ENCODE data around the gene TMEM53. TPM values are rescaled to one million over a fixed set of nuclear protein-coding genes. Genes with fewer than 3 reads are reported as not detected.

TMEM53 gene
- total RNA-seq, 2 donors from 2014 or later = 10.2 to 10.8 TPM

DNA sequence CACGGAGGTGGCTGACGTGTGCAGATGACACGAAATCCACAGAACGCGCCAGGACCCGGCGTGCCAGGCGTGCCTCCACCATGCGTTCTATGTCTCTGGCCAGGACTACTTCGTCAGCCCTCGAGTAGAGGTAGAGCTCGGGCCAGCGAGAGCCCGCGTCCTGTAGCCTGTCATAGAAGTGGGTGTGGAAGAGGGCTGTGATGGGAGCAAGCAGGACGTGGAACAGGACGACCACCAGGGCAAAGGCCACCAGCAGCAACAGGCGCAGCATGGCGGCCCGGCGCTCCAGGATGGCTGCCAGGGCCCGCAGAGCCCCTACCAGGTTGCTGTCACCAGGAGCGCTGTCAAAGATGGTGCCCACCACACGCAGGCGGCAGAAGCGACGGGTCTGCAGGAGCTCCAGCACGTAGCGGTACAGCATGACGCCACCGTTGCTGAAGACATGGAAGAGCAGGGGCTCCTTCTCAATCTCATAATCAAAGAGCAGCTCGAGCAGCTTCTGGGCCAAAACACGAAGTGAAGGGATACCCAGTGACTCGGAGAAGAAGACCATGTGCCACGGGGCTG lies 19.6 kb downstream of the TMEM53 start:
- no peak overlapping the region for H3K27ac ChIP-seq (ENCODE audit: low read depth, low read length)
- H3K36me3 ChIP-seq (ENCODE audit: control insufficient read depth, insufficient read depth, low read length) = peaks cover 19% of the 10 kb centered on the region
- H3K27me3 Mint-ChIP-seq (ENCODE audit: insufficient read depth) = no peaks in the 10 kb centered on the region
- WGBS, 2 experiments (ENCODE audit: insufficient coverage in 1 of 2, insufficient read length in 1 of 2) = 94 to 97% methylated on average over 23 to 35 of the region's 35 CpGs
- H3K36me3 Mint-ChIP-seq (ENCODE audit: low read depth) = peaks cover 17% of the 10 kb centered on the region
- no peaks in the 10 kb centered on the region for H3K27me3 ChIP-seq (ENCODE audit: control insufficient read depth, insufficient read depth, low read length, poor library complexity, severe bottlenecking)
- no peak for DNase-seq
- H3K4me1 Mint-ChIP-seq = peaks cover 10% of the 10 kb centered on the region
- no peaks in the 10 kb centered on the region for H3K9me3 Mint-ChIP-seq
- H3K9ac ChIP-seq (ENCODE audit: extremely low read depth, low read length, poor library complexity, severe bottlenecking) = no peak overlapping the region
- no peak overlapping the region for H3K4me3 ChIP-seq (ENCODE audit: low read length)
- peaks cover 9% of the 10 kb centered on the region for H3K4me1 ChIP-seq (ENCODE audit: control insufficient read depth, insufficient read depth, low read length)
- H3K4me3 Mint-ChIP-seq = no peak overlapping the region
- TF ChIP-seq, protein P1, sequence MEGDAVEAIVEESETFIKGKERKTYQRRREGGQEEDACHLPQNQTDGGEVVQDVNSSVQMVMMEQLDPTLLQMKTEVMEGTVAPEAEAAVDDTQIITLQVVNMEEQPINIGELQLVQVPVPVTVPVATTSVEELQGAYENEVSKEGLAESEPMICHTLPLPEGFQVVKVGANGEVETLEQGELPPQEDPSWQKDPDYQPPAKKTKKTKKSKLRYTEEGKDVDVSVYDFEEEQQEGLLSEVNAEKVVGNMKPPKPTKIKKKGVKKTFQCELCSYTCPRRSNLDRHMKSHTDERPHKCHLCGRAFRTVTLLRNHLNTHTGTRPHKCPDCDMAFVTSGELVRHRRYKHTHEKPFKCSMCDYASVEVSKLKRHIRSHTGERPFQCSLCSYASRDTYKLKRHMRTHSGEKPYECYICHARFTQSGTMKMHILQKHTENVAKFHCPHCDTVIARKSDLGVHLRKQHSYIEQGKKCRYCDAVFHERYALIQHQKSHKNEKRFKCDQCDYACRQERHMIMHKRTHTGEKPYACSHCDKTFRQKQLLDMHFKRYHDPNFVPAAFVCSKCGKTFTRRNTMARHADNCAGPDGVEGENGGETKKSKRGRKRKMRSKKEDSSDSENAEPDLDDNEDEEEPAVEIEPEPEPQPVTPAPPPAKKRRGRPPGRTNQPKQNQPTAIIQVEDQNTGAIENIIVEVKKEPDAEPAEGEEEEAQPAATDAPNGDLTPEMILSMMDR (conservative IDR thresholded peaks at IDR 0.05) = no peak
- no peaks in the 10 kb centered on the region for H3K9me3 ChIP-seq (ENCODE audit: control insufficient read depth, low read length)
- no peak overlapping the region for H3K27ac Mint-ChIP-seq

DNA sequence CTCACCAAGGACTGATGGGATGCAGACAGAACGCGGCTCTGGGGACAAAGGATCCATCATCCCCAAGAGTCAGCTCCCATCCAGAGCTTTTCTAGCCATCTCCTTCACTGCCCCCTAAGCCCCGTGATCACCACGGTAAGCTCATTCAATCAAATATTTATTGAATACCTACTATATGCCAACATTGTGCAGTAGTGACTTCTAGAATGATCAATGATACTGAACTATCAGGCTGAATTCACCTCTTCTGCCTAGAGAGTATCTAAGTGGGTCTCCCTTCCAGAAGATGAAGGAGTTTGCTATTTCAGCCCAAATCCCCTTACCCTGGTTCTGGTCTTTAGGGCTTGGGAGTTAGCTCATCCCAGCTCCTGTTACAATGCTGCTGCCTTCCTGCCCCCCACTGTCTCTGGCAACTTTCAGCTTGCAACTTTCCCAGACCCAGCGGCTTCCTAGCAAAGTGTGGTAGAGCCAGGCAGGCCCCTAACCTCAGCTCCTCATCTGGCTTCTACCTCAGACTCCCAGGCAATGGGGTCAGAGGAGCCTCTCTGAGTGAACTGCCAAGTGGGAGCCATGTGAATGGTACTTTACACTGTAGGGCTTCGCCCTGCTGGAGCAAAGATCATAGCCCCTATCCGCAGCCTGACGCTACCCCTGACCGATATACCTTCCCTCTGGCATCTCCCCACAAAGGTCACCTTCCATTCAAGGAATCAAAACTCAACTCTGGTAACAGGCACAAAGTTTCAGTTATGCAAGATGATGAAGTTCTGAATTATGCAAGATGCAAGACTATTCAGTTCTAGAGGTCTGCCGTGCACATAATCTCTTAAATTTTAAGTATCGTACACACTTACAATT lies 20.9 kb downstream of the TMEM53 start:
- Histone ChIP-seq H3K9ac (ENCODE audit: extremely low read depth, low read length, poor library complexity, severe bottlenecking) (no peak overlapping the region), H3K4me1 (ENCODE audit: control insufficient read depth, insufficient read depth, low read length) (peaks cover 11% of the 10 kb centered on the region), H3K36me3 (ENCODE audit: control insufficient read depth, insufficient read depth, low read length) (peaks cover 29% of the 10 kb centered on the region), H3K4me3 (ENCODE audit: low read length) (no peak overlapping the region), H3K9me3 (ENCODE audit: control insufficient read depth, low read length) (no peaks in the 10 kb centered on the region), H3K27ac (ENCODE audit: low read depth, low read length) (no peak overlapping the region), H3K27me3 (ENCODE audit: control insufficient read depth, insufficient read depth, low read length, poor library complexity, severe bottlenecking) (no peaks in the 10 kb centered on the region)
- WGBS, 2 experiments (ENCODE audit: insufficient coverage in 1 of 2, insufficient read length in 1 of 2) = 65 to 70% methylated on average over 10 to 11 of the region's 11 CpGs
- DNase-seq = no peak
- Mint-ChIP-seq H3K4me3 (no peak overlapping the region), H3K27ac (no peak overlapping the region), H3K9me3 (no peaks in the 10 kb centered on the region), H3K27me3 (ENCODE audit: insufficient read depth) (no peaks in the 10 kb centered on the region), H3K36me3 (ENCODE audit: low read depth) (peaks cover 28% of the 10 kb centered on the region), H3K4me1 (peaks cover 19% of the 10 kb centered on the region)
- TF ChIP-seq, protein P1 (conservative IDR thresholded peaks at IDR 0.05) = no peak

DNA sequence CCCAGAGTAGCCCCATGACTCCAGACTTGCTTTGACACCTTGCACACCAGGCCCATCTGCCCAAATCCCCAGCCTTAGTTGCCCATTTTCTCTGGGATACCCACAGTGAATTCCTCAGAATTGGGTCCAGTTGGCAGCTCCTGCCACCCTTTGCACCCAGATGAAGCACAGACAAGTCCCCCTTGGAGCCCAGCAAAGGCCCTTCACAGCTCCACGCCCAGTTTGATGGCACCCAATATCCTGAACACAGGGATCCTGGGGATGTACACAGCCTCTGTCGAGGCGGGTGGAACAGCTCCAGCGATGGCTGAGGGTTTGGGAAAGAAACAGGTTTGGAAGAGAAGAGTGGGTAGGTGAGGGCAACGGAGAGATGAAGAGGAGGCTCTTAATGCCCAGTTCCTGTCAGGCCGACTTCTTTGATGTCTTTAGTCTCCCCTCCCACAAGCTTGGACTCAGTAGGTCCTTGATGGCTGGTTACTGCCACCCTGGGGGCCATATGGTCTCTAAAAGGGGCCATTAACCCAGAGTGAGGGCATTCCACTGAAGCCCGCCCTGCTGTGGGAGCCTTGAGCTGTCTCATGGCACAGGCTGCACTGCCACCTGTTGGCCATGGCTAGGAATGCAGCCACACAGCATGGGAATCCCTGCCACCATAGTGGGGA lies 21.7 kb downstream of the TMEM53 start:
- no peak overlapping the region for H3K27ac ChIP-seq (ENCODE audit: low read depth, low read length)
- WGBS, 2 experiments (ENCODE audit: insufficient coverage in 1 of 2, insufficient read length in 1 of 2) = 43 to 67% methylated on average over 1 to 6 of the region's 7 CpGs
- no peak overlapping the region for H3K4me3 Mint-ChIP-seq
- TF ChIP-seq, protein P1 (conservative IDR thresholded peaks at IDR 0.05) = peak; percentile 94
- no peaks in the 10 kb centered on the region for H3K9me3 Mint-ChIP-seq
- no peaks in the 10 kb centered on the region for H3K27me3 Mint-ChIP-seq (ENCODE audit: insufficient read depth)
- peaks cover 19% of the 10 kb centered on the region for H3K4me1 Mint-ChIP-seq
- DNase-seq = peak; percentile 96
- H3K27ac Mint-ChIP-seq = peak overlapping the region; percentile 70
- no peaks in the 10 kb centered on the region for H3K27me3 ChIP-seq (ENCODE audit: control insufficient read depth, insufficient read depth, low read length, poor library complexity, severe bottlenecking)
- H3K4me3 ChIP-seq (ENCODE audit: low read length) = no peak overlapping the region
- no peak overlapping the region for H3K9ac ChIP-seq (ENCODE audit: extremely low read depth, low read length, poor library complexity, severe bottlenecking)
- H3K36me3 Mint-ChIP-seq (ENCODE audit: low read depth) = peaks cover 34% of the 10 kb centered on the region
- peaks cover 11% of the 10 kb centered on the region for H3K4me1 ChIP-seq (ENCODE audit: control insufficient read depth, insufficient read depth, low read length)
- no peaks in the 10 kb centered on the region for H3K9me3 ChIP-seq (ENCODE audit: control insufficient read depth, low read length)
- H3K36me3 ChIP-seq (ENCODE audit: control insufficient read depth, insufficient read depth, low read length) = peaks cover 36% of the 10 kb centered on the region
